Left hindlimb (tissue), 1 donor: ENCODE results near the gene GRIK4.

Source experiments
- DNase-seq: peaks from one replicate; pipeline ENCODE4 v3.0.0-alpha.2; 2018

Gene GRIK4

DNA sequence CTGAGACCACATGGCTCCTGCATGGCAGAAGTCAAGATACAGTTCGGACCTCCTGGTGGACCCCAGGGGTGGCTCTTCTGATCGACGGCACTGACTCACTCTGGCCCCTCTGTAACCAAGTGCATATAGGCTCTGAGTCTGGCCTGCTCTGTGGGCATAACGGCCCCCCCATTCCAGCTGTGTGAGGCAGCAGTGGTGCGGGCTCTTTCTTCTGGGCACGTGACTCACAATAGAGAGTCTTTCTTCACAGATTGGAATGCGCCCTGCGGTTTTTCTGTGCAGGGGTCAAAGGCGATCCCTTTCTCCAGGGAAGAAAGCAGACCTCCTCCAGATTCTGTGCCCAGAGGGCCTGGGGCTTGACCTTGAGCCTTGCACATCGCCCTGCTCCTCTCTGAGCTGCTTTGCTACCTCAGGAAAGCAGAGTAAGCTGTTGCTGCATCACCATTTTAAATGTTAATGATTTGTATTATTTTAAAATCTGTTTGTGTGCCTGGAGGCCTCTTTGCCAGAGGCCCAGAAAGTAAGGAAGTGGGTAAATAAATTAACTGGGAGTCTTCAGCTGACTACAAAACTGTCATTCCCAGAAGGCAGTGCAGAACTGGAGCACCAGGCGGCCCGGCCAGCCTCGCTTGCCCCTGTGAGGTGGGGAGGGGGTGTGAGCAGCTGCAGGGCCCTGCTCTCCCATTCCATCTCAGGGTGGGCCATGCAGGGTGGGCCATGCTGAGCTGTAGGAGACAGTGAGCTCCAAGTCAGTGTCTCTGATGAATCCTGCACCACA lies 199.0 kb downstream of the GRIK4 start:
- DNase-seq = no peak

DNA sequence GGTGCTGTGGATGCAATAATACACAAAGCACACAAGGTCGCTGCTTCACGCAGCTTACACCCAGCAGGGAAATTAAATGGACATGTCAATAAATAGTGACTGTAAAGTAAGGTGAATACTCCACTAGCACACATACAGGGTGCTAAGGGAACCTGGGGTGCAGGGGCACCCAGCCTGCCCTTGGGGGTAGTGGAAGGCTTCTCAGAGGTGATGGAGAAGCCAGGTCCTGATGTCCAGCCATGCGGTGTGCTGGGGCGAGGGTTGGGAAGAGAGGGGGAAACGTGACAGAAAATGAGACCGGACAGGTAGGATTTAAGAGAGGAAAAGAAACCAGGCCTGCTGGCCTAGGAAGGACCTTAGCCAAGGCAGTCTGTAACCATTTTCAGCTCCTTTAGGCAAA lies 200.5 kb downstream of the GRIK4 start:
- DNase-seq = no peak

DNA sequence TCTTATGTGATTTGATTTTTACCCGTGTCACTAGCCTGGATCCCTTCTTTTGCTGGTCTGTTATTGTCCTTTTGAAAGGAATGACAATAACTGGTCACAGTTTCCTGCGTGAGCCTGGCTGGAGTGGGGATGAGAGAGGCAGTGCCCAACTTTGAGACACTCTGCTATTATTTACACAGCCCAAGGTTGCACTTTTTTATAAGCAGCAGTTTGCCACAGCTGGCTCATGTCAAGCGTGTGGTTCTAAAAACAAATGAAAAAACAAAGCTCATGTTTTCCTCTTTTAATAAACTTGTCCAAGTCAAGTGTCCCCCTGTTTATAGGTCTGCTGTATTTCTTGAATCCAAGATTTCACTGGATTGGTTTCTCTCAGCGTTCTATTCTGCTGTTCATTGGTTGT lies 201.3 kb downstream of the GRIK4 start:
- DNase-seq = no peak

DNA sequence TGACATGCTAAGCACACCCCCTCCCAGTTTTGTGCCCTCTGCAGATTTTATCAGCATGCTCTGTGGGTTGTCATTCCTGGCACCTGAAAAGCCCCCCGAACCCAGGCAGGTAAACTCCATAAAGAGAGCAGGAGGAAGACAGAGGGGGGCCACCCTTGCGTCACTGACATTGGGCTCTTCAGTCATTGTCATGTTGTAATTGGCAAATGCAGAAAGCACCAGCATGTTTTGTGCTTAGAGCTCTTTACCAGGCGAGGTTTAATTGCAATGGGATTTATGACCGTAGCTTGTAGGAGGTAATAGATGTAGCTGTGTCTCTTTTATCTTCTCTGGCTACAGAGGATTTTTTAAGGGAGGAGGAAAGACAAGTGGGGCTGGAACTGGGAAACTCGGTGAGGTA lies 201.7 kb downstream of the GRIK4 start:
- DNase-seq = no peak

DNA sequence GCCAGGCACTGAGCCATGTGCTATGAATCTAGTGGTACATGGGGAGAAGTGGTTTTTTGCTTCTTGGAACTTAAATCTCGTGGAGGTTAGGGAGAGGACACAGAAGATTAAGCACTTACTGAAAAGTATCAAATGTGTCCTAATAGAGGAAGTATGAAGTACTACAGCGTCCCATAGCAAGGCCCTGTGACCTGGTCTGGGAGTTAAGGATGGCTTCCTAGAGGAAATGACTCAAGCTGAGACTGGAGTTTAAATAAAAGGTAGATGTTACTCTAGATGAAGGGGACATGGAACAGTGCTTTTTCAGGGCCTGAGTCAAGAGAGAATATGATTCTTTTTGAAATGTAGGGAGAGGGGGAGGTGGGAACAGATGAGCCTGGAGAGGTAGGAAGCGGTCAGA lies 202.9 kb downstream of the GRIK4 start:
- DNase-seq = no peak

DNA sequence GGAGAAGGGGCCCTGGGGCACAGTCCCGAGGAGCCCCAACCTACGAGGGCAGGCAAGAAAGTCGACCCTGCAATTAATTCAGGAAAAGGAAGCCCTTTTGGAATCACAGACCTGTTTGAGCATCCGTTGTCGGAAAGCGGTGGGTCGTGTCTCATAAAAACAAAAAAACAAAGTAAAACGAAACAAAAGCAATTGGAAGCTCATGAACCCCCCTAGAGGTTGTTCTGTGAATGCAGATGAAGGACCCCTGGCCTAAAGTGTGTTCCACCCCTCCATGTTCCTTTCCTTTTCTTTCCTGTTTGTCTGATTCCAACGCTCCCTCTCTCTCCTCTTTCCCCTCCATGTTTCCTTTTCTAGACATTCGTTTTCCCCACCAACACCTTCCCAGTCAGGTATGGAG lies 203.7 kb downstream of the GRIK4 start:
- no peak for DNase-seq

DNA sequence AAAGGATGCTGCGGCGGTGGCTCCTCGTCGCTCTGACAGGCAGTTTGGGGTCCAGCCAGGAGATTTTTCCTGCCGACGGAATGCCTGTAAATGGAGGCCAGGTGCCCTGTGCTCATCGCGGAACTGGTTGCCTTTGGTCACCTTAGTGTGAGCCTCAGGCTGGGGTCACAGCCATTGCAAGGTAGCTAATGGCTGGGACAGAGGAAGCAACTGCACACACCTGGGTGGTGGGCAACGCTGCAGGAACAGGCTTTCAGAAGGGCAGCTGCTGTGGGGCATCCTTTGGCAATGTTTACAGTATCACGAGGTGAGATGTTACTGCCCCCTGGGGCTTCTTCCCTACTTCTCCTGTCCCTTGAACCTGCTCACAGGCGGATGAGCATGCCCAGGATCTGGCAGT lies 205.5 kb downstream of the GRIK4 start:
- DNase-seq = no peak

DNA sequence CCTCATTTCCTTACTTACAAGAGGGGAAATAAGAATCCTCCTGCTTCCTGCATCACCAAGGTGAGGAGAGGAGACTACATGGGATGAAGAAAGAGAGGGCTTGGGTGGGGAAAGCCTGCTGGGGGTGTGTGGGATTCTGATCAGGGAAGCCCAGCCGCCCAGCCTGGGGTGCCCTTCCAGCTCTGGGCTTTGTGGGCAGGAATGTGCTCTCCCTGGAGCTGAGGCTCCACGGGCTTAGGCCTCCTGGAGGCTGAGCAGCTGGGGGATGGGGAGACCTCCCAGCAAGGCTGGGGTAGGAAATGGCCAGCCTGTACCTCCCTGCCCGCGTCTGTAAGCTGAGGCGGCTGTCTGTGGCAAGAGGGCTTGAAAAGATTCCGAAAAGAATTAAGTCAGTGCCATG lies 206.1 kb downstream of the GRIK4 start:
- no peak for DNase-seq

DNA sequence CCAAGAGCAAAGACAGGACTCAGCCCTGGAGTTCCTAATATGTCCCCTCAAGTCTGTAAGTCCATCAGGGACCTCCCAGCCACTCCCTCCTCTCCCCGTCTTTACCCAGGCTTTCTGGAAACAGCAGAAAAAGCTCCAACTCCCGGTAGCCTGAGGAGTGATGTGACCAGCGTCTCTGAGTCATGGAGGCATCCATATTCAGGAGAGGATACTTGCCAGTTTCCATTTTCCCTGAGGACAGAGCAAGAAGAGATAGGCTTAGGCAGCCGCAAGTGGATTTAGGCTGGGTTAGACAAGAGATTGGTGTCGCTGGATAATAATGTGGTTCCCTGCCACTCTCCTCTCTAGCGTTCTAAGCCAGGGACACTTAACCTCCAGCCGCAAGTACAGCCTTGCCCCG lies 206.6 kb downstream of the GRIK4 start:
- DNase-seq = no peak

DNA sequence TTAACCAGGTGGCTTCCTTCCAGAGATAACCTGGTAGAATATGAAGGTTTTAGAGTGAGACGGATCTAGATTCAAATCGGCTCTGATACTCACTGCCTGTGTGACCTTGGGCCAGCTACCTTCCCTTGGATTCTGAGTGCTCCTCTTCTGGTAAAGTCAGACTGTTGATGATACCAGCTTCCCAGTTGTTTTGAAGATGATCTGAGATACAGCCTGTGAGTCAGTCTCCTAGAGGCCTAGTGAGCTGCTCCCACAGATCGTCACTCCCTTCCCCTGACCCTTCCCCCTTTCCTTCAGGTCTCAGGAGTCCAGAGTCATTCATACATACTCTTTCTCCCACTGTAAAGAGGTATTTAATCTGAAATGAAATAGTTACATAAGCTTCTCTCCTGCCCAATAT lies 207.8 kb downstream of the GRIK4 start:
- DNase-seq = no peak

DNA sequence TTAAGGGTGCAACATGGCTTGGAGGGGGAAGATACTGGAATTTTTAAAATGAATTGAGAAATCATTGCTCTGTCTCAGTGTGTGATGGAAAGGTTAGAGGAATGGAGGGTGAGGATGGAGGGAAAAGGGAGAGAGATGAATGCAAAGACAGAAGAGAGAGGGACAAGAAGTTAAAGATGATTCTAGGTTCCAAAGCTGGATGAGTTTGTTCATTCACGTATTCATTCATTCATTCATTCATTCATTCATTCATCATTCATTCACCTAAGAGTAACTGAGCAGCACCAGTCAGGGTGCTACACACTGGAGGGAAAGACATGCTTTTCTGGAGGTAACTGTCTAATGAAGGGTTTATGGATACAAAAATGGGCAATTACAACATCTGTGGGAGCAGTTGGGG lies 209.2 kb downstream of the GRIK4 start:
- DNase-seq = no peak

DNA sequence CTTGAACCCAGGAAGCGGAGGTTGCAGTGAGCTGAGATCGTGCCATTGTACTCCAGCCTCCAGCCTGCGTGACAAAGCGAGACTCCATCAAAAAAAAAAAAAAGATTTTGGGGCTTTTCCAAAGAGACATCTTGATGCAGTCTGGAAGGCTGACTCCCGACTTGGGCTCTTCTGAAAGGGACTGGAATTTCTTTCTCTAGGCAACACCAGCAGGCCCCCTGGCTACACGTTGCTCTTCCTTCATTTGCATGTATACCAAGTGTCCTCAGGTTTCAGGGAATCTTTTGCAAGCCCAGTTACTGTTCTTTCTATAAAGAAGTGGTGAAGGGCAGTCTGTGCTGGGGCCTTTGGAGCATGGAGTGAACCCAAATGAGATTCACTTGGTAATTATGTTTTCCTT lies 211.0 kb downstream of the GRIK4 start:
- no peak for DNase-seq

DNA sequence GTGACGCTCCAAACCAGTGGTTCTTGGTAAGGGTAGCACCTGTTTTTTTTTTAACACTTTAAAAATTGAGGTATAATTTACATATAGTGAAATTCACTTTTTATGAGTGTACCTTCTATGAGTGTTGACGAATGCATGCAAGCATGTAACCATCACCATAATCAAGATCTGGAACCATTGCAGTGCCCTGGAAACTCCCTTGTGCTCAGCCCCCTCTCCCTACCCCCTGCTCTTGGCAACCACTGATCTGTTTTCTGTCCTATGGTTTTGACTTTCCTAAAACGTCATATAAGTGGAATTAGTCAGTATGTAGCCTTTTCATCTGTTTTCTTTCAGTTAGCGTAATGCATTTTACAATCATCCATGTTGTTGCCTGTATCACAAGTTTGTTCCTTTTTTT lies 212.2 kb downstream of the GRIK4 start:
- no peak for DNase-seq

DNA sequence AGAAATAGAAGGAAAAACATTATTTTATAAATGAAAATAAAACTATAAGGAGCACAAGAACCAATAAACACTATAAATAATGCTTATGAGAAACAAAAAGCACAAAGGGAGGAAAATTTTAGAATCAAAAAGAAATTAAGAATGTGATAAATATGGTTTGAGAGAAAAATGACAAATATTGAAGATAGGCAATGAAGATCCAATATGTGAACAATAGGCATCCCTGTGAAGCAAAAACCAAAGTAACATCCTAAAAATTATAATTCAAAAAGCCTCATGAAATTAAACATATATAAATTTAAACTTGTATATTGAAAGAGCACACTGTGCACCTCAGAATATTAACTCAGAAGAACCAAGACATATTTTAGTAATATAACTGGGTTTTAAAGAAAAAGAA lies 216.2 kb downstream of the GRIK4 start:
- no peak for DNase-seq

DNA sequence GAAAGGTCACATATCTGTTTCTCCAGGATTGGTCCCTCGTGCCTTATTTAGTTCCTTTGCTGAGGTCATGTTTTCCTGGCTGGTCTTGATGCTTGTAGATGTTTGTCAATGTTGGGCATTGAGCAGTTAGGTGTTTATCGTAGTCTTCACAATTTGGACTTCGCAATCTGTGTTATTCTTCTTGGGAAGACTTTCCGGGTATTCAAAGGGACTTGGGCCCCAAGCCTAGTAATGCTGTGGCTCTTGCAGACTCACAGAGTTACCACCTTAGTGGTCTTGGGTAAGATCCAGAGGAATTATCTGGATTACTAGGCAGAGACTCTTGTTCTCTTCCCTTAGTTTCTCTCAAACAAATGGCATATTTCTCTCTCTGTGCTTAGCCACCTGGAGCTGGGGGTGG lies 223.5 kb downstream of the GRIK4 start:
- DNase-seq = no peak

DNA sequence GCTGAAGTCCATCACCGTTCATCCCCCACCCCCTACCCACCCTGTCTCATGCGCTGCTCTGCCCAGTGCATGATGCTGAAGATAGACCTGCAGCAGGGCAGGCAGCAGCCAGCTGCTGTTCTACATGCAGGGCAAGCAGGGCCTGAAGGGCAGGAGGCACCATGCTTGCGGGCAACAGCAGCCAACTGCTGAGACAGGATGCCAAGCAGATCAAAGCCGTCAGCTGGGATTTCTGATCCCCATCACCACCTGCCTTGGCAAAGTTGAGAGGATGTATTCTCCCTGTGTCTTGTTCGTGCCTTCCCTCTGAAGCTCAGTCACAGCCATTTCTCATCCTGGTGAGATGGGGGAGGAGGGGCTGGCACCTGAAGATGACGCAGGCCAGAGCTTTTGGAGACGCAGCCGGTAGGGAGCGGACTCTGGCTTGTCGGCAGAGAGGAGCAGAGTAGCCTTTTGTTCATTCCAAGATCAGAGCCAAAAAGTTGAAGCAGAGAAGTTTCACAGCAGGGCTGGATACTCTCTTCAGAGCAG lies 227.0 kb downstream of the GRIK4 start:
- DNase-seq = no peak

DNA sequence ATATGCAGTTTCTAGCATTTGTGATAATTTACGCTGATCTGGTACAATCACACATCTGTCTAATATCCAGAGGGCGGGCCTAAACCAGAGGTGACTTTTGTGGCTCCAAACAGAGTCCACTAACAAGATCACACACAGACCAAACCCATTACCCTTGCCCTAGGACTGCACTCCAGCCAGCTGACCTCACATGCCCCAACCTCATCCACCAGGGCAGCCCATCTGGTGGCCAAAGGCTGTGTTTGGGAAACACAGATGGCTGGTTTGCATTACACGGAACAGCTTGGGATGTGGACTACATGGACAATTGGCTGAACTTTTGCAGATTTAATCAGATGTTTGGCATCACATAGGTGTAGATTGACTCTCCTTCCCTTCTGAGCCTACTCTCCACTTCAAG lies 228.2 kb downstream of the GRIK4 start:
- no peak for DNase-seq

DNA sequence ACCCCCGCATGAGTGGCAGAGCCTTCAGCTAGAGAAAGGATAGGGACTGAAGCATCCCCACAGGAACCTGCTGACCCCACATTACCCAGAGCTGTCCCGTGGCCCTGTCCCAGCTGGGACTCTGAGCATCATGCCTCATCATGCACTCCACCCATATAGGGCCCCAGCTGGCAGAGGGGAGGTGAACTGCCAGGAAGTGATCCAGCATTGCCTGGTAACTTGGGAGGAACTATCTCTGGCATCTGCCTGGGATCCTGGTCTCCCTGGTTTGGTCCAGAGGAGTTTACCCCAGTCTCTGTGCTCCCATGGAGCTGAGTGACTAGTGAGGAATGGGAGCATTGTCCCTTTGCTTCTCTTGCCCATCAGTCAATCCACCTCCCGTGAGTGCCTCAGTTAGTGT lies 228.8 kb downstream of the GRIK4 start:
- DNase-seq = no peak

DNA sequence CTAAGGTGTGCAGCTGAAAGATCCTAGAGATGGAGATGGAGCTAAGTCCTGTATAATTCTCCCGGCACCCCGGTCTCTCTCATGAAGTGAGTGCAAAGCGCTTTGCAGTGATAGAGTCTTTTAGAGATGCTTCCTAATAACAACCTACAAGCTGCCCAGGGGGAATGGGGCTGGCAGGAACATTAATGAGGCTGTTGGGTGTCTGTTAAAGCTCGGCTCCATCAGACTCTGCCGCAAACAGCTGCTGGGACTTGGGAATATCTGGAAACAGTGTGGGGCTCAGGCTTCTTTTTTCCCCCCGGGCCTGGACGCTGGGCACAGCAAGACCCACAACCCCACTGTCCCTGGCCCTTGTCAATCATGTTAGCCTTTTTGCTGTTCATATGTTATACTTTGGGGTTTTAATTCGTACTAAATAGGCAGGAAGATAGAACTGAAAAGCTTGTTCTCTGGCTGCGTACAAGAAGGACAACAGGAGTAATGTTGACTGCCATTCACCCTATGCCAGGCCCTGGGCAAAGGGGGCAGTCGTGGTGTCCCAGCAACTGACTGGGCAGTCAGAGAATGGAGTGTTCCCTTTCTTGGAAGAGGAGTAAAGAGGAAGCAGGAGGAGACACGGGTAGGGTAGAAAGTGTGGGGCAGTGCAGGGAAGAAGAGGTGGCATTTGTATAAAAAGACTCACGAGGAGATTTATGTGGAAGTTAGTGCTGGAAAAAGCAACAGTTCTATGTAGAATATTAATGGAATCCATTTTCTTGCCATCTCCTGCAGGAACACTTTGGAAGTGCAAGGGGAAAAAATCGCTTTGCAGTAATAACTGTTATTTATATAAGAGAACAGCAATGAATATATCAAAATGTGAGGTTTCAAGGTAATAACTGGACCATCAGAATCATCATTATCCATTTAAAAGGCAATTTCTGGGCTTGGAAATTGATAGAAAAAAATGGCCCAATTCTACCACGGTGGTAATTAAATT lies 232.8 kb downstream of the GRIK4 start:
- DNase-seq = no peak

DNA sequence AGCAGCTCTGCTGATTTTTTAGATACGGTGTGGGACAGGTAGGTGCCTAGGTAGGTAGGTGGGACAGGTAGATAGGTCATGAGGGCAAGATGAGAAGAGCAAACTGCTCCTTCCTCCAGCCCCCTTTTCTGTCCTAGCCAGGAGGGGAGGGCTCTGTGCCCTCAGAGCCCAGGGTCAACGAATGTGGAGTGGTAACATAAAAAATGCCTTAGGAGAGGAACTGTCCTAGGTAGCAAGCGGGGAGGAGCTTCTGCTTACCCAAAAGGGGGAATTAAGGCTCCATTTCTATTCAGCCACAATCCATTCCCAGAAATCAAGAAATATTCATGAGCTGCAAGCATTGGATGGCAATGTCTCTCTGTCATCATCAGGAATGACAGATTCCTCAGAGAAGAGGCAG lies 234.8 kb downstream of the GRIK4 start:
- no peak for DNase-seq

DNA sequence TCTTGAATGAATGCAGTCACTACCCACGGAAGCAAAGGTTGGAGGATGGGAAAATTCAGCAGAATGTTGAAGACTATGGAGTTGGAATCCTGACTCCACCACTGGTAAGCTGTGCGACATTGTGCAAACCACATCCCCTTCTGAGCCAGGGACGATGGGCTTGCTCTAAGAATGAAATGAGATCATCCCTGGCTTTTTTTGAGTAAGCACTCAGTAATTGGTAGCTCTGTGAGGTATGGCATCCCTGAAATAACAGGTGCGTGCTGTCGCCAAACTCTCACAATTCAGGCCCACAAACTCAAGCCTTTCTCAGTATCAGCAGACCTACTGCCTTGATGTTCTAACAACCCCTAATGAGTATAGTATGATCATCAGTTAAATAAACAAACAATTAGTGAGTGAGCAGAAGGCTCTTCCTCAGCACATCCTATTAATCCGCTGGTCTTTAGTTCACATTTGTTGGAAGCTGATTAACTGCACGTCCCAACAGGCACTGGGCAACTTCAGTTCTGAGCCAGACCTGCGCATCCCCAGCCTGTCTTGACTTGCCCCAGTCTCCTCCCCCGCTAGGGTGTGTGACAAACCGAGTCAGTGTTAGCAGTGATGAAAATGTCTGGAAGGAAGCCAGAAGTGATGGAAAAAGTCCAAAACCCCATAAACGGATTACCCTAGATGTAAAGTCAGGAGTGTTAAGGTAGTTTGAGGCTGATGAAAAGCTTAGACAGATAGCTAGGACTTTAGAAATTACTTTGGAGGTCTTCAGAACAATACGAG lies 235.5 kb downstream of the GRIK4 start:
- DNase-seq = no peak

DNA sequence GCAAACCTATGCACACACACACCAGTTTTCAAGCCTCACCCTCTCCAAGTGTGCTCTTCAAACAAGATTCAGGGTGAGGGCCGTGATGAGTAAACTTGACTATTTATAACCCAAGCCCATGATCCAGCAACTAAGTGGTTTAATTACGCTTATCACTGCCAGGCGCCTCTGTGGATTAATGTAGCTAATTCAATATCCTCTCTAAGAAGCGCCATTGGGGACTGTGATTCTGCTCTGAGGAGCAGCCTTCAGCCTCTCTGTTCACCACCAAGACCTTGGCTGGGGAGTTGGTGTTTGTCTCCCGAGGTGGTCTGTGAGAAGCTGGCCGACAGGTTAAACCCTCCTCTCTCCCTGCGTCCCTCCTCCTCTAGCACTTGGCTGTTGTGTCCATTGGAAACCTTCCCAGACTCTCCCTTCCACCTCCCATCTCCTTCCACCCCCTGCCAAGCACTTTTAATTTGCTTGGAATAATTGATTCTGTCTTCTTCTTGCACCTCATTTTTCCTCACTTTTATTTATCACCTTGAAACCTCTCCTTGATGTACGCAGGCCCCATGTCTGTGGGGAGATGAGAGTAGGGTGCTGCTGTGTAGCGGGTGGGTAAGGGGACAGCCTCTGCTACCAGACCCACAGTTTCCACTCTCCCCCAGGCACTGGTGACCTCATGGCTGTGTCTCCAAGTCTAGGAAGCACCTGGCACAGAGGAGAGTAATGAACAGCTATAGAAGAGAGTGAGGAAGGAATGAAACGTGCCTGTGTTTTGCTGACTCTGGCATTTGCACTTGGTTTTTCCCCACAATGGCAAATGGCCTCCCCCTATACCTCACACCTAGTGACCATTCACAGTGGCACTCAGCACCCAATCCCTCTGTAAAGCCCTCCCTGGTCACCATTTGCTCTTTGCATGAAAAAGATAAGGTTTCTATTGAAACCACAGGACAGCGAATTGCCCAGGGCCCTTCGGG lies 236.6 kb downstream of the GRIK4 start:
- DNase-seq = no peak
